Measurements from ENCODE around the gene TTC36. TPM values are rescaled to one million over a fixed set of nuclear protein-coding genes. Genes with fewer than 3 reads are reported as not detected.

The TTC36 gene
- total and polyA plus RNA-seq, 2 of the 13 experiments (the other 11 are each of a cell fraction or from before 2014, with no cell fraction given), result 0.13 to 0.40 TPM

DNA sequence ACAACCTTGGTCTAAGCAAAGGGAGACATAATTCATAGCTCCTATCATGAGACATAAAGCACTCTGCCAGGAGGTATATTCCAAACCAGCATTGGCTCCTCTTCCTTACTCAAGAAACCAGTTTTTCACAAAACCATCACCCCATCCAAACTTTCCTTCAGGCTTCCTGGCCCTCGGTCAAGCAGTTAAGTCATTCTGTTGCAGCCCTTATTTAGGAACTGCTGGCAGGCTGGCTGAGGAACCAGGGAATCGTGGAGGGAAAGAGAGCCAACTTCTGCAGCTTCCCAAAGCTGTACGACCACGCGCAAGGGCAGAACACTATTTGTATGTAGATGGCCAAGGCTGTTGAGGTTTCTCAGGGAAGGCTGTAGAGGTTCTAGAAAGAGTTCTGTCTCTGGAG, 37.8 kb downstream of the TTC36 start:
- Histone ChIP-seq H3K4me3 (replicated peaks in 1 of 3; ENCODE audit: insufficient read depth in 1 of 3, low read depth in 2 of 3, low read length in 3 of 3) (no peak overlapping the region), H3K27ac (ENCODE audit: extremely low read length, insufficient read depth, low read length) (no peak overlapping the region), H3K9ac (ENCODE audit: insufficient read depth, low read depth, low read length) (no peak overlapping the region), H3K4me2 (ENCODE audit: low read depth, low read length) (peak overlapping the region; percentile 50; the same call in 1 of the 2 replicates), H4K20me1 (ENCODE audit: insufficient read depth, low read length) (no peaks in the 10 kb centered on the region), H3K4me1 (ENCODE audit: insufficient read depth, low read length) (peaks cover 22% of the 10 kb centered on the region), H3K9me3 (ENCODE audit: low read length) (no peaks in the 10 kb centered on the region), H3K79me2 (ENCODE audit: insufficient read depth, low read length) (no peaks in the 10 kb centered on the region), H2AFZ (ENCODE audit: low read length) (no peak overlapping the region), H3K36me3 (replicated peaks in 1 of 2; ENCODE audit: control insufficient read depth in 1 of 2, insufficient read depth in 2 of 2, low read length in 2 of 2) (no peaks in the 10 kb centered on the region), H3K27me3 (ENCODE audit: control insufficient read depth in 1 of 2, insufficient read depth in 2 of 2, low read length in 2 of 2) (no peaks in the 10 kb centered on the region; a peak in 1 of 5 replicates)
- WGBS (ENCODE audit: low lambda C conversion rate), result 88% methylated on average over 5 of the region's 5 CpGs
- no peak for ATAC-seq
- no peak for DNase-seq (ENCODE audit: low spot score)
- no TSS peak for BruUV-seq (replicated peaks)
- intact Hi-C loops (cut with micrococcal nuclease; ENCODE audit: unreplicated experiment), result loop anchor here (10.0 kb wide), 1 partner anchor 80 kb away; no protein-coding TSS in a partner anchor
- ChIA-PET CTCF (ENCODE audit: low intra/inter-chr PET ratio, low total read pairs) (interaction anchor here (0.7 kb wide), 1 partner anchor 29 kb away, joined by 3 read pairs; no protein-coding TSS in a partner anchor), POLR2A (interaction anchor here (1.0 kb wide), 1 partner anchor 32 kb away, joined by 3 read pairs; no protein-coding TSS in a partner anchor)
- TF ChIP-seq ZNF652 (CRISPR knock-in tag; IDR thresholded peaks at IDR 0.05; ENCODE audit: borderline replicate concordance, low read depth) (no peak), ZNF598 (CRISPR knock-in tag; IDR thresholded peaks at IDR 0.05; ENCODE audit: borderline replicate concordance) (no peak), NFKBIZ (CRISPR knock-in tag; IDR thresholded peaks at IDR 0.05) (no peak), HOXA7 (CRISPR knock-in tag; IDR thresholded peaks at IDR 0.05) (no peak), ZNF850 (CRISPR knock-in tag; conservative IDR thresholded peaks at IDR 0.05) (no peak), HHEX (CRISPR knock-in tag; IDR thresholded peaks at IDR 0.05) (no peak), RBM22 (optimal IDR thresholded peaks at IDR 0.05; ENCODE audit: low read length) (no peak), JUN (CRISPR knock-in tag; IDR thresholded peaks at IDR 0.05) (no peak), ZNF17 (CRISPR knock-in tag; IDR thresholded peaks at IDR 0.05) (no peak), MIER2 (CRISPR knock-in tag; IDR thresholded peaks at IDR 0.05) (no peak), NFATC3 (CRISPR knock-in tag; IDR thresholded peaks at IDR 0.05) (no peak), BRD4 (CRISPR knock-in tag; IDR thresholded peaks at IDR 0.05) (no peak), SMYD3 (CRISPR knock-in tag; IDR thresholded peaks at IDR 0.05) (no peak)
- TF ChIP-seq, protein P1, sequence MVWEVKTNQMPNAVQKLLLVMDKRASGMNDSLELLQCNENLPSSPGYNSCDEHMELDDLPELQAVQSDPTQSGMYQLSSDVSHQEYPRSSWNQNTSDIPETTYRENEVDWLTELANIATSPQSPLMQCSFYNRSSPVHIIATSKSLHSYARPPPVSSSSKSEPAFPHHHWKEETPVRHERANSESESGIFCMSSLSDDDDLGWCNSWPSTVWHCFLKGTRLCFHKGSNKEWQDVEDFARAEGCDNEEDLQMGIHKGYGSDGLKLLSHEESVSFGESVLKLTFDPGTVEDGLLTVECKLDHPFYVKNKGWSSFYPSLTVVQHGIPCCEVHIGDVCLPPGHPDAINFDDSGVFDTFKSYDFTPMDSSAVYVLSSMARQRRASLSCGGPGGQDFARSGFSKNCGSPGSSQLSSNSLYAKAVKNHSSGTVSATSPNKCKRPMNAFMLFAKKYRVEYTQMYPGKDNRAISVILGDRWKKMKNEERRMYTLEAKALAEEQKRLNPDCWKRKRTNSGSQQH (CRISPR knock-in tag; IDR thresholded peaks at IDR 0.05; ENCODE audit: low read depth), result no peak
- TF ChIP-seq, protein P2, sequence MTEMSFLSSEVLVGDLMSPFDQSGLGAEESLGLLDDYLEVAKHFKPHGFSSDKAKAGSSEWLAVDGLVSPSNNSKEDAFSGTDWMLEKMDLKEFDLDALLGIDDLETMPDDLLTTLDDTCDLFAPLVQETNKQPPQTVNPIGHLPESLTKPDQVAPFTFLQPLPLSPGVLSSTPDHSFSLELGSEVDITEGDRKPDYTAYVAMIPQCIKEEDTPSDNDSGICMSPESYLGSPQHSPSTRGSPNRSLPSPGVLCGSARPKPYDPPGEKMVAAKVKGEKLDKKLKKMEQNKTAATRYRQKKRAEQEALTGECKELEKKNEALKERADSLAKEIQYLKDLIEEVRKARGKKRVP (CRISPR knock-in tag; IDR thresholded peaks at IDR 0.05), result no peak
- TF ChIP-seq, protein P3, sequence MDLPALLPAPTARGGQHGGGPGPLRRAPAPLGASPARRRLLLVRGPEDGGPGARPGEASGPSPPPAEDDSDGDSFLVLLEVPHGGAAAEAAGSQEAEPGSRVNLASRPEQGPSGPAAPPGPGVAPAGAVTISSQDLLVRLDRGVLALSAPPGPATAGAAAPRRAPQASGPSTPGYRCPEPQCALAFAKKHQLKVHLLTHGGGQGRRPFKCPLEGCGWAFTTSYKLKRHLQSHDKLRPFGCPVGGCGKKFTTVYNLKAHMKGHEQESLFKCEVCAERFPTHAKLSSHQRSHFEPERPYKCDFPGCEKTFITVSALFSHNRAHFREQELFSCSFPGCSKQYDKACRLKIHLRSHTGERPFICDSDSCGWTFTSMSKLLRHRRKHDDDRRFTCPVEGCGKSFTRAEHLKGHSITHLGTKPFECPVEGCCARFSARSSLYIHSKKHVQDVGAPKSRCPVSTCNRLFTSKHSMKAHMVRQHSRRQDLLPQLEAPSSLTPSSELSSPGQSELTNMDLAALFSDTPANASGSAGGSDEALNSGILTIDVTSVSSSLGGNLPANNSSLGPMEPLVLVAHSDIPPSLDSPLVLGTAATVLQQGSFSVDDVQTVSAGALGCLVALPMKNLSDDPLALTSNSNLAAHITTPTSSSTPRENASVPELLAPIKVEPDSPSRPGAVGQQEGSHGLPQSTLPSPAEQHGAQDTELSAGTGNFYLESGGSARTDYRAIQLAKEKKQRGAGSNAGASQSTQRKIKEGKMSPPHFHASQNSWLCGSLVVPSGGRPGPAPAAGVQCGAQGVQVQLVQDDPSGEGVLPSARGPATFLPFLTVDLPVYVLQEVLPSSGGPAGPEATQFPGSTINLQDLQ (CRISPR knock-in tag; IDR thresholded peaks at IDR 0.05), result no peak
- TF ChIP-seq, protein P4, sequence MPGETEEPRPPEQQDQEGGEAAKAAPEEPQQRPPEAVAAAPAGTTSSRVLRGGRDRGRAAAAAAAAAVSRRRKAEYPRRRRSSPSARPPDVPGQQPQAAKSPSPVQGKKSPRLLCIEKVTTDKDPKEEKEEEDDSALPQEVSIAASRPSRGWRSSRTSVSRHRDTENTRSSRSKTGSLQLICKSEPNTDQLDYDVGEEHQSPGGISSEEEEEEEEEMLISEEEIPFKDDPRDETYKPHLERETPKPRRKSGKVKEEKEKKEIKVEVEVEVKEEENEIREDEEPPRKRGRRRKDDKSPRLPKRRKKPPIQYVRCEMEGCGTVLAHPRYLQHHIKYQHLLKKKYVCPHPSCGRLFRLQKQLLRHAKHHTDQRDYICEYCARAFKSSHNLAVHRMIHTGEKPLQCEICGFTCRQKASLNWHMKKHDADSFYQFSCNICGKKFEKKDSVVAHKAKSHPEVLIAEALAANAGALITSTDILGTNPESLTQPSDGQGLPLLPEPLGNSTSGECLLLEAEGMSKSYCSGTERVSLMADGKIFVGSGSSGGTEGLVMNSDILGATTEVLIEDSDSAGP (CRISPR knock-in tag; IDR thresholded peaks at IDR 0.05; ENCODE audit: borderline replicate concordance), result no peak
- no peak for FAIRE-seq
- in situ Hi-C loops (cut with HindIII; ENCODE audit: extremely low pct_ligation_motif_present, low pct_unique_long_range_greater_than_20kb), result loop anchor here (5.0 kb wide), 1 partner anchor 33 kb away; the partner anchor contains the start of gene TMEM25

Measured in HepG2 (cell line).